IMR-90 (cell line): ENCODE data around the gene ITGAE. TPM values are rescaled to one million over a fixed set of nuclear protein-coding genes. Genes with fewer than 3 reads are reported as not detected.

Experiments
- ATAC-seq: fragments of 200-7000 bp; cut with Tn5 transposase; 2 replicates; pipeline ENCODE4 v1.9.1; 2020; ENCODE audit warnings: low read depth, mild to moderate bottlenecking, moderate library complexity
- BruUV-seq: library from RNA; stranded (reverse); fragments of 400-500 nt; replicated peaks from 2 replicates; lab custom pipeline; 2021; lab: Mats Ljungman, UMichigan
- CTCF ChIA-PET: fragments of 300-600 bp; formaldehyde crosslinking; extraction: SDS; loops from one replicate; lab custom pipeline; 2021; ENCODE audit warnings: antibody characterized with exemption; lab: Yijun Ruan, JAX
- POLR2A ChIA-PET: fragments of 300-600 bp; sonication (Branson Sonifier 250); formaldehyde crosslinking; loops from one replicate; lab custom pipeline; 2022; ENCODE audit warnings: antibody characterized with exemption; ENCODE audit not compliant: unreplicated experiment; lab: Charles Lee
- DNase-seq: peaks from one replicate; pipeline ENCODE4 v3.0.0; 2013
- H2AFZ ChIP-seq: replicated peaks from 2 replicates; pipeline ENCODE3; 2013; ENCODE audit warnings: low read length, mild to moderate bottlenecking; ENCODE audit not compliant: poor library complexity
- H2AK5ac ChIP-seq: 2 replicates; pipeline ENCODE4 v1.6.1; 2013; ENCODE audit warnings: low read depth, low read length, inconsistent platforms
- H2AK9ac ChIP-seq: replicated peaks from 2 replicates; pipeline ENCODE3; 2013; ENCODE audit warnings: mild to moderate bottlenecking, low read depth, low read length, moderate library complexity; ENCODE audit not compliant: poor library complexity
- H2BK120ac ChIP-seq: 2 replicates; pipeline ENCODE4 v1.6.1; 2013; ENCODE audit warnings: low read depth, low read length, inconsistent platforms
- H2BK15ac ChIP-seq: 3 replicates; pipeline ENCODE4 v1.6.1; 2013; ENCODE audit warnings: low read depth, low read length, inconsistent platforms
- H2BK20ac ChIP-seq: 2 replicates; pipeline ENCODE4 v1.6.1; 2013; ENCODE audit warnings: low read depth, mild to moderate bottlenecking, inconsistent platforms, low read length, moderate library complexity
- H2BK5ac ChIP-seq: 2 replicates; pipeline ENCODE4 v1.6.1; 2013; ENCODE audit warnings: mild to moderate bottlenecking, low read depth, low read length, inconsistent platforms; ENCODE audit not compliant: poor library complexity, severe bottlenecking
- H3K14ac ChIP-seq: replicated peaks from 2 replicates; pipeline ENCODE4 v1.6.1; 2013; ENCODE audit warnings: low read depth, low read length, inconsistent platforms
- H3K18ac ChIP-seq: 2 replicates; pipeline ENCODE4 v1.6.1; 2013; ENCODE audit warnings: low read depth, low read length, control low read depth
- H3K23ac ChIP-seq: 2 replicates; pipeline ENCODE4 v1.6.1; 2013; ENCODE audit warnings: low read depth, low read length, inconsistent platforms
- H3K27ac ChIP-seq: 2 replicates; pipeline ENCODE4 v1.5.1; 2013; ENCODE audit warnings: mild to moderate bottlenecking, control low read depth, low read length; ENCODE audit not compliant: insufficient read depth
- H3K27me3 ChIP-seq: 2 replicates; pipeline ENCODE4 v1.6.1; 2013; ENCODE audit warnings: low read length; ENCODE audit not compliant: control insufficient read depth, insufficient read depth
- H3K36me3 ChIP-seq: 2 replicates; pipeline ENCODE4 v1.6.1; 2013; ENCODE audit warnings: low read length, mixed read lengths; ENCODE audit not compliant: control insufficient read depth, insufficient read depth
- H3K4ac ChIP-seq: 2 replicates; pipeline ENCODE4 v1.6.1; 2013; ENCODE audit warnings: low read depth, low read length, inconsistent platforms
- H3K4me1 ChIP-seq: 2 replicates; pipeline ENCODE4 v1.6.1; 2013; ENCODE audit warnings: low read length, mixed read lengths; ENCODE audit not compliant: control insufficient read depth, insufficient read depth
- H3K4me2 ChIP-seq: 2 replicates; pipeline ENCODE4 v1.6.1; 2013; ENCODE audit warnings: low read depth, mild to moderate bottlenecking, control low read depth, low read length, moderate library complexity
- H3K4me3 ChIP-seq: 2 replicates; pipeline ENCODE4 v1.5.1; 2013; ENCODE audit warnings: low read depth, mild to moderate bottlenecking, control low read depth, low read length, moderate library complexity; ENCODE audit not compliant: insufficient read depth
- H3K56ac ChIP-seq: 2 replicates; pipeline ENCODE4 v1.6.1; 2013; ENCODE audit warnings: low read length, inconsistent platforms; ENCODE audit not compliant: insufficient read depth; ENCODE audit errors: extremely low read depth
- H3K79me1 ChIP-seq, 2 experiments: 2 replicates each; pipeline ENCODE4 v1.6.1; 2013; ENCODE audit warnings: low read length in 2 of 2, inconsistent platforms in 1 of 2, low read depth in 1 of 2
- H3K9ac ChIP-seq: 2 replicates; pipeline ENCODE4 v1.6.1; 2013; ENCODE audit warnings: low read depth, low read length, control low read depth
- H3K9me1 ChIP-seq: 2 replicates; pipeline ENCODE4 v1.6.1; 2013; ENCODE audit warnings: low read length, inconsistent platforms; ENCODE audit not compliant: insufficient read depth
- H3K9me3 ChIP-seq: 2 replicates; pipeline ENCODE4 v1.6.1; 2013; ENCODE audit warnings: low read length; ENCODE audit not compliant: control insufficient read depth, insufficient read depth
- H4K20me1 ChIP-seq: 2 replicates; pipeline ENCODE4 v1.6.1; 2013; ENCODE audit warnings: low read length, inconsistent platforms; ENCODE audit not compliant: insufficient read depth
- H4K5ac ChIP-seq: 2 replicates; pipeline ENCODE4 v1.6.1; 2013; ENCODE audit warnings: mild to moderate bottlenecking, low read depth, low read length, control low read depth
- H4K8ac ChIP-seq, 2 experiments: 2 replicates each; pipeline ENCODE4 v1.6.1; 2013; ENCODE audit warnings: low read depth in 2 of 2, low read length in 2 of 2, control low read depth in 1 of 2, inconsistent platforms in 1 of 2
- H4K91ac ChIP-seq: 2 replicates; pipeline ENCODE4 v1.6.1; 2013; ENCODE audit warnings: low read depth, low read length, inconsistent platforms; ENCODE audit not compliant: insufficient read depth
- POLR2A ChIP-seq: IDR thresholded peaks from 2 replicates; pipeline ENCODE4 v1.6.1; 2012; ENCODE audit warnings: mild to moderate bottlenecking, low read depth, low read length
- RAD21 ChIP-seq: IDR thresholded peaks from 2 replicates; pipeline ENCODE4 v1.6.1; 2012; ENCODE audit warnings: low read length, improper control_type of control experiment
- WGBS, 2 experiments: methylation state at CpG; one replicate each; pipeline versions ENCODE4 v1.1.5 to v1.1.7; 2013; ENCODE audit warnings: missing lambda C conversion rate in 2 of 2; ENCODE audit not compliant: insufficient read length in 1 of 2; ENCODE audit errors: extremely low coverage in 2 of 2; 5-methylcytosine and 5-hydroxymethylcytosine counted together
- dilution Hi-C: fragments of 300-500 bp; cut with HindIII; formaldehyde crosslinking; loops from one replicate; pipeline ENCODE4 v1.14.3; 2018; ENCODE audit warnings: low sequenced_read_pairs; ENCODE audit not compliant: unreplicated experiment
- in situ Hi-C: fragments of 300-500 bp; cut with MboI; formaldehyde crosslinking; loops from 3 replicates; pipeline ENCODE4 v1.14.3; 2019; ENCODE audit warnings: low sequenced_read_pairs, inconsistent platforms, mixed read lengths
- intact Hi-C: fragments of 100-400 bp; cut with micrococcal nuclease; formaldehyde crosslinking; loops from 2 replicates; pipeline ENCODE4 v1.10.0; 2022
- polyA plus RNA-seq, 3 experiments: library from polyadenylated mRNA; depleted of rRNA; stranded (reverse); fragments of >200 nt; gene quantifications; 2 replicates each; pipeline ENCODE4 v1.2.3, GENCODE V29; 2012; ENCODE audit warnings: low replicate concordance in 1 of 3
- total RNA-seq: library from RNA; depleted of rRNA; stranded (reverse); fragments of >200 nt; gene quantifications from 2 replicates; pipeline ENCODE4 v1.2.3, GENCODE V29; 2012

ITGAE gene
- total and polyA plus RNA-seq, 2 of the 4 experiments (the other 2 are of a cell fraction) = 54.1 to 60.8 TPM

DNA sequence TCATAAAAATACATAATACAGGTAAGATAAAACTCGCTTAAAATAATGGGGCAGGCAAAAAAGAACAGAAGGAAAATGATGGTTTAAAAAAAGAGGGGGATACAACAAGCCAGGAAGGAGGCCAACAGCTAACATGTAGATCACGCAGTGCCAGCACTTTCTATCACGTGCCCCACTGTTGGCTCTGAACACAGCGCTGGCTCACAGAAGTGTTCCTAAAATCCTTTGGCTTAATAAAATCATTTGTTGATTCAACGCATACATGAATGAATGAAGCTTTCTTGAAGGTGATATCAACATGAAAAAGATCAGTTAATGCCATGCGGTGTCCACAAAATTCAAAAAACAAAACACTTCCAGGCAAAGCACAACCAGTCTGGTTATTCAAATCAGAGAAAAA is 8.5 kb downstream of the ITGAE start:
- POLR2A ChIA-PET = no interaction called here
- no peaks in the 10 kb centered on the region for H3K27me3 ChIP-seq
- in situ Hi-C loops (no loop called here), intact Hi-C loops (no loop called here), dilution Hi-C loops (no loop called here)
- DNase-seq (no peak), ATAC-seq (no peak)
- no CpG with 5 or more reads among the region's 6 CpGs for WGBS, 2 experiments
- no peak overlapping the region for H3K4ac ChIP-seq
- no peak overlapping the region for H3K9ac ChIP-seq
- H3K56ac ChIP-seq = no peak overlapping the region
- H2BK120ac ChIP-seq = peak overlapping the region; percentile 56; the same call in 1 of the 2 replicates
- H3K4me2 ChIP-seq = no peak overlapping the region
- no peaks in the 10 kb centered on the region for H4K20me1 ChIP-seq
- H3K18ac ChIP-seq = no peak overlapping the region
- peak overlapping the region; percentile 66 for H2BK20ac ChIP-seq
- no peak overlapping the region for H3K27ac ChIP-seq
- no peak overlapping the region; the same call in 2 of the 3 replicates for H2BK15ac ChIP-seq
- no peak overlapping the region for H3K14ac ChIP-seq
- TF ChIP-seq RAD21 = no peak
- TF ChIP-seq POLR2A = 0 out of 2 replicates have a peak, but pooled peaks have one; percentile 27
- H3K36me3 ChIP-seq = no peaks in the 10 kb centered on the region
- BruUV-seq = no TSS peak
- H4K5ac ChIP-seq = no peak overlapping the region
- no peaks in the 10 kb centered on the region for H3K9me3 ChIP-seq
- H3K79me1 ChIP-seq = no peaks in the 10 kb centered on the region
- peaks cover 9% of the 10 kb centered on the region for H3K4me1 ChIP-seq
- peak overlapping the region; percentile 21; the same call in 1 of the 2 replicates for H4K91ac ChIP-seq
- H3K9me1 ChIP-seq = peaks cover 8% of the 10 kb centered on the region
- no peak overlapping the region for H3K4me3 ChIP-seq
- H2AK9ac ChIP-seq = no peak overlapping the region
- CTCF ChIA-PET = interaction anchor here (0.6 kb wide), 1 partner anchor 10 kb away, joined by 3 read pairs; no protein-coding TSS in a partner anchor
- no peak overlapping the region for H4K8ac ChIP-seq
- H2BK5ac ChIP-seq = no peak overlapping the region
- H2AK5ac ChIP-seq = peak overlapping the region; percentile 11; the same call in 1 of the 2 replicates
- H2AFZ ChIP-seq = no peak overlapping the region
- H3K23ac ChIP-seq = no peak overlapping the region
